Inflammatory macrophage treated with lipopolysaccharide for 1 hour (primary cell): ENCODE results near the gene SNURF.
"Not testable (repeated sequence)": the region's sequence is repeated elsewhere in the genome, so short reads cannot be mapped to it uniquely, and the experiment has no call there.

ENCODE experiments used
- DNase-seq, 2 donors: peaks; one replicate each; pipeline ENCODE4 v3.0.0-alpha.2; 2020 to 2022

Gene SNURF, protein sequence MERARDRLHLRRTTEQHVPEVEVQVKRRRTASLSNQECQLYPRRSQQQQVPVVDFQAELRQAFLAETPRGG

DNA sequence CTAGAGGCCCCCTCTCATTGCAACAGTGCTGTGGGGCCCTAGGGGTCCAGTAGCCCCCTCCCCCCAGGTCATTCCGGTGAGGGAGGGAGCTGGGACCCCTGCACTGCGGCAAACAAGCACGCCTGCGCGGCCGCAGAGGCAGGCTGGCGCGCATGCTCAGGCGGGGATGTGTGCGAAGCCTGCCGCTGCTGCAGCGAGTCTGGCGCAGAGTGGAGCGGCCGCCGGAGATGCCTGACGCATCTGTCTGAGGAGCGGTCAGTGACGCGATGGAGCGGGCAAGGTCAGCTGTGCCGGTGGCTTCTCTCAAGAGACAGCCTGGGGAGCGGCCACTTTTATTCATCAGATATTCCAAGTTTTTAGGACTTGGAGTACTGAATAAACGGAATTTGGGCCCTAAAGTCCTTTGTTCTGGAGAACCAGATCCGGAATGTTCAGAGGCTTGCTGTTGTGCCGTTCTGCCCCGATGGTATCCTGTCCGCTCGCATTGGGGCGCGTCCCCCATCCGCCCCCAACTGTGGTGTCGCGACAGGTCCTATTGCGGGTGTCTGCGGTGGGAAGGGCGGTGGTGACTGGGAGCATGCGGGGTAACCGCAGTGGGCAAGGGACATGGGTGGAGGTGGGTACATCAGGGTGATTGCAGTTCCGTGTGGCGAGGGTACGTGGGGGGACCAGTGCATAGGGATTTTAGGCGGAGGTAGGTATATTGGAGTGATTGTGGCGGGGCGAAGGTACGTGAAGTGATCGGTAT, at the start of gene SNURF, which contains the start of gene SNRPN:
Gene SNURF, plus strand, starts transcription at position 205 of the 748 bp plus-strand sequence. Its CDS starts 62 bp downstream, at position 267.
Gene SNRPN, plus strand, starts transcription at position 205 of the 748 bp plus-strand sequence. CDS start 19,467 bp downstream, outside the sequence.
- DNase-seq, result peak; percentile 41 to 42

DNA sequence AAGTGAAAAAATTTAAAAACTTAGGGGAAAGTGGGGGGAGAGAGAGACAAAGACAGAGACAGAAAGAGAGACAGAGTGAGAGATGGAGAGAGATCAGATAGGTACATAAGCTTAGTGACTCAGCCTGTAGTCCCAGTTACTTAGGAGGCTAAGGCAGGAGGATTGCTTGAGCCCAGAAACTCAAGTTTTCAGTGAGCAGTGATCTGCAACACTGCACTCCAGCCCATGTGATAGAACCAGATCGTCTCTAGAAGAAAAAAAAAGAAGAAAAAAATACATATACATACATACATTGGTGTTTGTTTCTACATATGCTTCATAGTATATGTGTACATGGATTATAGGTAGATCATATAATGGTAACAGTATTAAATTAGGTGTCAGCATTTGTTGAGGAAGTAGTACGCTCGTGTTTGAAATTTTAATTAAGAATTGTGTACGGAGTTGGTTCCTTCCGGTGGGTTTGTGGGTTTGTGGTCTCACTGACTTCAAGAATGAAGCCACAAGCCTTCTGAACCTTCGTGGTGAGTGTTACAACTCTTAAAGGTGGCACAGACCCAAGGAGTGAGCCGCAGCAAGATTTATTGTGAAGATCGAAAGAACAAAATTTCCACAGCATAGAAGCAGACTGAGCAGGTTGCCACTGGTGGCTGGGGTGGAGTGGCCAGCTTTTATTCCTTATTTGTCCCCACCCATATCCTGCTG, 38.3 kb upstream of the SNURF start:
- no peak for DNase-seq

DNA sequence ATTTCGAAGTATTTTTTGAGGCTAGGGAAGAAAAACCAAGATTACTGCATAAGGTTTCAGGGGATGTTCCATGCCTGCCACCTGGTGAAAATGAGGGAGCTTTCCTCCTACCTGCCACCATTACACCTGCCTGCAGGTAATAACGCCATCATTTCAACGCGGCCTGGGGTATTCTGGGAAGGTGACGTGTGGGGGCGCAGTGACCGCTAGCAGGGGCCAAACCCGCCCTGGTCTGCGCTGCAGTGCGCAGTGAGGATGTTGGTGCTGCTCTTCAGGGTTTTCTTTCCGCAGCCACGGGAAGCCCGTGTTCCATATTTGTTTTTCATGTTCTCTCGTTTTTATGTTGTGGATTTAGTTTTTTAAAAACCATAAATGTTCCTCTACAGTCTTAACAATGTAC, 37.4 kb upstream of the SNURF start:
- DNase-seq, result no peak

DNA sequence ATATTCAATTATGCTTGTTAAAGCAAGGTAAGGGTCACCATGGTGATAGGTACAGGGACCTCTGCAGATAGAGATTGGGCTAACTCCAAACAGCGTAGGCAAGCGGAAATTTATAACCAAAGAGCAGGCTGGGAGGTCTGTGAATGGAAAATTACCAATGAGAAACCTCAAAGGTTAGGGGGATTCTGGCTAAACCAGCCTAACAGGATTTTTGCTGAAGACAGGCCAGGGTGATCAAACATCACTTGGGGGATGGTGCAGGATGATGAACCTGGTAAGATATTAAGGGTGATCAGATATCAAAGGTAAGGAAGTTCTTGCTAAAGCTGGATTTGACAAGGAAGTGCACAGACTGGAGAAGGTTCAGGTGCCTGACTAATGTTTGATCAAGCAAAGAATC, 35.3 kb upstream of the SNURF start:
- no peak for DNase-seq

DNA sequence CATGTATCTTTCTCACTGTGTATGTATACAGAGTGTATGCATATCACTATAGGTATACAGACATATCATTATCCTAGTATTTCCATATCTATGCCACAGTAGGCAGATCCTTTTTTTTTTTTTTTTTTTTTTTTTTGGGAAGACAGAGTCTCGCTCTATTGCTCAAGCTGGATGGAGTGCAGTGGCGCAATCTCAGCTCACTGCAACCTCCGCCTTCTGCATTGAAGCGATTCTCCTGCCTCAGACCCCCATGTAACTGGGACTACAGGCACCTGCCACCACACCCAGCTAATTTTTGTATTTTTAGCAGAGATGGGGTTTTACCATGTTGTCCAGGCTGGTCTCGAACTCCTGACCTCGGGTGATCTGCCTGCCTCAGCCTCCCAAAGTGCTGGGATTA, 32.0 kb upstream of the SNURF start:
- not testable (repeated sequence) for DNase-seq

DNA sequence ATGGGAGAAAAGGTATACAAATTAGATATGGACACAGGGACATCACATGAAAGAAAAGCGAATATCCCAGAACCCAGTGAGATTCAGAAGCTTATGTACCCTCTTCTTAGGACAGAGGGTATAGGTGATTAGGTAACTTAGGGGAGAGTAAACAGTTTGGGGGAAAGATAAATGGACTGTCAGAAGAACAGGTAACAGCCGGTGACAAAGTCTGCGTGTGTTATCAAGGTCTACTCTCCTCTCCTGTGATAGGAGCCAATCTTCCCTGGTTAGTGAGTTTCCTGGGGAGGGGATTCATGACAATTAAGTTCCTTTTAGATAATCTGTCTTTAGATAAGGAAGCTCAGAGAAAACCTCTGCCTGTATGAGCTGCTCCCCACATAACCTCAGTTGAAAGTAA, 30.6 kb upstream of the SNURF start:
- DNase-seq, result no peak

DNA sequence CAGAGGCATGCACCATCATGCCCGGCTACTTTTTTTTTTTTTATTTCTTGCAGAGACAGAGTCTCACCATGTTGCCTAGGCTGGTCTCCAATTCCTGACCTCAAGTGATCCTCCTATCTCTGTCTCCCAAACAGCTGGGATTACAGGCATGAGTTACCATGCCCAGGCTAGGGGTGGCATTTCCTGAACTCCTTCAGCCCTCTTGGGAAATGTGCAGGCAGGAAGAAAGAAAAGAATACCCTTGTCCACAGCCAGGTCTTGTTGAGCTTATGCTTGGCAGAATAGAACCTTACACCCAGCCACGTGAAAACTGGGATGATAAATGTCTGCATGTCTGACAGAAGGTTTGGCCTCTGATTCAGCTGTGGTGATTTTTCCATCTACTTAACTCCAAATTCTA, 30.2 kb upstream of the SNURF start:
- no peak for DNase-seq

DNA sequence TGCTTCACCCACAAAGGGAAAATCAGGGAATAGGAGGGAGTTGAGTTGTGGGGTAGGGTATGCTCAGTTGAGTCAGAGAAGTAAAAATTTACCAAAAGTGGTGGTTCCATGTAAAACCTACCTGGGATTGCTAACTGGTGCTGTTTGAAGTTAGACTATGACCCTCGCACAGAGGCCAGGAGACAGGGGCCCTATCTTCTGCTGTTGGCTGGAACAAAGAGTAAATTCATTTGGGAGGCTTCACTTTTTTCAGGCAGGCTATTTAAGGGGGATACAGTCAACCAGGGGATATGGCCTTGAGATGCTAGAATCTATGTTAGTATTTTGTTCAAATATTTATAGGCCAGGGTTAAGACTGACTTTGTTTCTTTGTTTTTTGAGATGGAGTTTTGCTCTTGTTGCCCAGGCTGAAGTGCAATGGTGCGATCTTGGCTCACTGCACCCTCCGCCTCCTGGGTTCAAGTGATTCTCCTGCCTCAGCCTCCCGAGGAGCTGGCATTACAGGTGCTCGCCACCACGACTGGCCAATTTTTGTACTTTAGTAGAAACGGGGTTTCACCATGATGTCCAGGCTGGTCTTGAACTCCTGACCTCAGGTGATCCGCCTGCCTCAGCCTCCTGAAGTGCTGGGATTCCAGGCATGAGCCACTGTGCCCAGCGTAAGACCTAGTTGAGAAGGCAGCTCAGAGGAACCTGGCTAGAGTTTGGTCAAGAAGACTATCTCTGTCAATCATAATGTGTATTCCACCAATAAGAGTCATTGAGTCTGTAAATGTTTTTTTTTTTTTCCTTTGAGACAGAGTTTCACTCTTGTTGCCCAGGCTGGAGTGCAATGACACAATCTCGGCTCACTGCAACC, 22.7 kb upstream of the SNURF start:
- DNase-seq, result not testable (repeated sequence)

DNA sequence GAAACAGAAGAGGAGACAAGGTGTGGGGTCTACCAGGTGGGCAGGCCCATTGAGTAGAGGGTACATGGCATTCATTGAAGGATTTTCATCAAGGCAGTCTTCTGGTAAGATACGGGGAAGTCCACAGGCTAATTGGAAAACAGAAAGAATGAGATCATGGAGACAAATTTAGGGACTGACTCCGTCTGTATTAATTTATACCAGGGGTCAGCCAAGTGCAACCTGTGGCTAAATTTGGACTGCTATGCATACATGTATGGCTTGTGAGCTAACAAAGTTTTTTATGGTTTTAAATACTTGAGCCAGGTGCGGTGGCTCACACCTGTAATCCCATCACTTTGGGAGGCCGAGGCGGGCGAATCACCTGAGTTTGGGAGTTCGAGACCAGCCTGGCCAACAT, 21.1 kb upstream of the SNURF start:
- no peak for DNase-seq

DNA sequence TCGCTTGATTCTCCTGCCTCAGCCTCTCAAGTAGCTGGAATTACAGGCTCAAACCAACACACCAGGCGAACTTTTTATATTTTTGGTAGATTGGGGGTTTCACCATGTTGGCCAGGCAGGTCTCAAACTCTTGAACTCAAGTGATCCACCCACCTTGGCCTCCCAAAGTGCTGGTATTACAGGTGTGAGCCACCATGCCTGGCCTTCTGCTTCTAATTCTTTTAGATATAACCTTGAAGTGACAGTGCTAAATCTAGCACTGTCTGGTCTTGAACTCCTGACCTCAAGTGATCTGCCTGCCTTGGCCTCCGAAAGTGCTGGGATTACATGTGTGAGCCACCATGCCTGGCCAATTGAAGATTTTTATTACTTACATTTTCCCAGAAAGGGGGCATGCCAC, 16.6 kb upstream of the SNURF start:
- not testable (repeated sequence) for DNase-seq

DNA sequence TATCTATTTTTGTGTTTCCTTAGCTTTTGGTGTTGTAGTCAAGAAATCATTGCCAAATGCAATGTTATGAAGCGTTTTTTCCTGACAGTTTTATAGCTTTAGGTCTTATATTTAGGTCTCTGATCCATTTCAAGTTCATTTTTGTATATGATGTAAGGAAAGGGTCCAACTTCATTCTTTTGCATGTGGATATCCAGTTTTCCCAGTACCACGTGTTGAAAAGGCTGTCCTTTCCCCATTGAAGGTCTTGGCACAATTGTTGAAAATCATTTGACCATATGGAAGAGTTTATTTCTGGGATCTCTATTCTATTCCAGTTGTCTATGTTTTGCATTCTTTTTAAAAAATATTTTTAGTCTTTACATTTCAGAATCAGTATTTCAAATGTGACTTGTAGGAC, 14.6 kb upstream of the SNURF start:
- no peak for DNase-seq

DNA sequence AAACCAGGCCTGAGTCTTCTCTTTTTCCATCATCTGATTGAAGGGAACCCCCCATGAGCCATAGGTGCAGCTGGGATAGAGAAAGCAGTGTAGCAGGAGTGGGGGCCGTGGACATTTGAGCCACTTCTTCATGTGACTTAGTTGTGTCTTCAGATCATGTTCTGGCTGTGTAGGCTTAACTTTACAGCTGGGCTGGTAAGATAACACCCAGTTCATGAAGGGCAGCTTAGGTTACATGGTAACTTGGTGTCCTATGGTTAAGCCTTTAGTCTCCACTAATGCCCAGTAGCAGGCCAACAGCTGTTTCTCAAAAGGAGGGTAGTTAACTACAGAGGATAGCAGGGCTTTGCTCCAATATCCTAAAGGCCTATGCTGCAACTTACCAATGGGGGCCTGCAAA, 11.4 kb upstream of the SNURF start:
- DNase-seq, result no peak

DNA sequence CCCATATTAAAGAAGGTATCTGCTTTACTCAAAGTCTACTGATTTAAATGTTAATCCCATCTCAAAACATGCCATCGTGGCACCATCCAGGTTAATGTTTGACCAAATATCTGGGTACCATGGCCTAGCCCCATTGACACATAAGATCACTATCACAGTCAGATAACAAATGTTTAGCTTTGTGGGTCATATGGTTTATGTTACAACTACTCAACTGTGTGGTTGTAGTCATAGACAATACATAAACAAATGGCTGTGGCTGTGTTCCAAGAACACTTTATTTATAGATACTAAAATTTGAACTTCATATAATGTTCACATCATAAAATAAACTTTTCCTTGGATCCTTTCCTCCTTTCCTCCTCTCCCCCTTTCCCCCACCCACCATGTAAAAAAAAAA, 9.8 kb upstream of the SNURF start:
- no peak for DNase-seq

DNA sequence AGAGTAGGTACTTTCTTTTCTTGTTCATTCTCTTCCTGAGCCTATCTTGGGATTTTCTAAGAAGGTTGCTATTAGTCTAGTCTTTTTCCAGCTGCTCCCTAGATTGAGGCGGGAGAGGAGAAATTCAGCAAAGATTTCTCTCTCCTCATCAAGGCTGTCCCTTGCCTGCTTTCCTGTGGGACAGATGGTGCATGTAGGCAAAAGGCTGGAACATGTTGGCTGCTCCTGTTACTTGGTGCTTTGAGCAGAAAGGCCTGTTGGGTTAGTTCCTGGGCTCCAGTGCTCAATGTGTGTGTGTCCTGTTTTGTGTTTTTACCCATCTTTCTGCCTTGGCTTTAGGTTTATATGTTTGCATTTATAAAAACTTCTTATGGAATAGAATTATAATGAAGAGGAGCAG, 9.1 kb upstream of the SNURF start:
- DNase-seq, result no peak

DNA sequence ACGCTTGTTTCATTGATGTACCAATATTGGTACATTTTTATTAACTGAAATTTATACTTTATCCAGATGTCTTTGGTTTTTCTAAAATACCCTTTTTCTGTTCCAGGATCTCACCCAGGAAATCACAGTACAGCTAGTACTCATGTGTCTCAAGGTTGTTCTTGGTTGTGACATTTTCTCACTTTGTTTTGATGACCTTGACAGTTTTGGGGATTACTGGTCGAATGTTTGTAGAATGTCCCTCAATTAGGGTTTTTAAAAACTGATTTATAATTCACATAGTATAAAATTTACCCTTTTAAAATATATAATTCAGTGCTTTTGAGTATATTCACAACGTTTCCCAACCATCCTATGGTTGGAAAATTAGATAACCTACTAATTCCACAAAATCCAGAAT, 6.3 kb upstream of the SNURF start:
- DNase-seq, result no peak

DNA sequence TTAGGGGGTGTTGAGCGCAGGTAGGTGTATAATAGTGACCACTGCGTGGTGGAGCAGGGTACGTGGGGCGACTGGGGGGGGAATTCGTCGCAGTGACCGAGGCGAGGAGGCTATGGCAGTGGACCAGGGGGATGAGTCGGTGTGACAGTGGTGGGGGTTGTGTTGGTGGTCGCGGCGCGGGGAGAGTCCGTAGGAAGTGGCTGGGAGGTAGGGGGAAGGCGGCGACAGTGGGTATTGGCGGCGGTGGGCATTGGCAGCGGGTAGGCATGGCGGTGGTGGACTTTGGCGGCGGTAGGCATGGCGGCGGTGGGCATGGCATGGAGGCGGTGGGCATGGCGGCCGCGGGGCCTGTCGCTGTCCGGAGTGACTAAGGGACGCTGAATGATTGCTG, 739 bp downstream of the SNURF start:
- no peak for DNase-seq

DNA sequence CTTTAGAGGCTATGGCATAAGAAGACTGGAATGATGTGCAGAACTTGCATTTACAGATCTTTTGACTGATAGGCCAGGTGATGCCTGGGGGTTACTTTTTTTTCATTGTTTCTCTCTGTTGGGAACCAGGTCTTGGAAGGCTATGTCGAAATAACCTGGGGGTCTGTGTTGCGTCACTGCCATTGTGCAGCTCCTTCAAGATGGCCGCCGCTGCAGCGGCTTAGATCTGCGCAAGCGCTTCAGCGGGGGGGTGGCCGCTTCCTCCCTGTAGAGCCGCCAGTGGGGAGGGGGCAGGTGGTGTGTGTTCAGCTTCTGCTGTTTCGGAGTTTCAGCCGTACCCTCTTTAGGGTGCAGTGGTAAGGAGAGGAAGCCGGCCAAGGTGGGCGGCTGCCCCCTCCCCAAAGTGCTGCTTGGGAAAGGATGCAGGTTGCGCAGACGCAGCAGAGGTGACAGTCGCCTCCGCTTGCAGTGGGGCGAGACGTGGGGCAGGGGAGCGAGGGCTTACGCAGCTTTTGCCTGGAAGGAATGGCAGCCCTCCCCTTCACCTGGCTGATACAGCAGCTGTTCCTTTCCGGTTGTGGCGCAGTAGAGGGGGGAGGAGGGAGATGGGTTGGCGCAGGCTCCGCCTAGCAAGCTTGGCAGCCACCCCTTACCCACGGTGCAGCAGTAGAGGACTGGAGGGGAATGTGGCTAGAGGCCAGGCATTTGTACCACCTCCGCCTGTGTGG, 1.5 kb downstream of the SNURF start:
- peak; percentile 27 to 29 for DNase-seq

DNA sequence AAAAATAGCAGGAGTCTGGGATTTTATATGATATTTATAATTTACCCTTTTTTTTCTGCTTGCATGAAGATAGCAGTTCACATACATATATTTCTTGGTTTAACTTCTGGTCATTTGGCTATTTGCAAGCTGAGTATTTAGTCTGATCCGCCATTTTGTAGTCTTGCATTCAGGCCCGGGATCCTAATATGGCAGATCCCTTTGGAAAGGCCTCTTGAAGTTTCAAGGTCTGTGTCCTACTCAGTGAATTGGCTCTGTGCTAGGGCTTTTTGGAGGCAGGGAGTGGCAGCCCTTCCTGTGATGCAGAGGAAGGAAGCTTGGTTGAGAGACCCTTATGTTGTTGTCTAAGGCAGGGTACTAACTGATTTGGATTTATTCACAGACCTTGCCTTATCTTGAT, 2.9 kb downstream of the SNURF start:
- DNase-seq, result no peak

DNA sequence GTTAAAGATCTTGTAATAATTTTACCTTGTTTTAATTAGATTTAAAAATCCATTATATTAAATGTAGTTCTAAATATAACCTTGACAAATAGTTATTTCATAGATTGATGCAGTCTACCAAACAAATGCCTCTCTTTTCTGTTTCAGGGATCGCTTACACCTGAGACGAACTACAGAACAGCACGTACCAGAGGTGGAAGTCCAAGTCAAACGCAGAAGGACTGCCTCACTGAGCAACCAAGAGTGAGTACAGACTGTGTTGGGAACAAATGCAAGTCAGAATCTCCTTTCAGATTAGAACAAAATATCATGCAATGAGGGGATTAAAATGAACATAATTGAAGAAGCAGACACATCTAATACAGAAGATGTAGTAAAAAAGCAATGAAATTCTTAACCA, 7.2 kb downstream of the SNURF start:
- no peak for DNase-seq

DNA sequence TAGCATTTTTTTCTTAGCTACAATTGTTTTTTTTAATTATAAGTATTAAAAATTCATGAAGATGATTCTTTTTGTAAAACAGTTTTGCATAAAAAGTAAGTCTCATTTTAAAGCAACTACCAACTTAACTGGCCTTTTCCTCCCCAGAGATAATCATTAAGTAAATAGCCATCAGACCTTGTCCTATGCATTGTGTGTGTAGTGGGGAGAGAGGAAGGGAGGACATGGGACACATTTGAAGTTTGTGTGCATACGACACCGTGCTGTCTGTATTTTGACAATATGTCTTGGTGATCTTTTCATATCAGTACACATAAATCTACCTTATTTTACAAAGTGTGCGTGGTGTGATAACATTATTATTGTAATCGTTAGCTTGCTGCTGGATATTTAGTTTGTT, 8.1 kb downstream of the SNURF start:
- no peak for DNase-seq

DNA sequence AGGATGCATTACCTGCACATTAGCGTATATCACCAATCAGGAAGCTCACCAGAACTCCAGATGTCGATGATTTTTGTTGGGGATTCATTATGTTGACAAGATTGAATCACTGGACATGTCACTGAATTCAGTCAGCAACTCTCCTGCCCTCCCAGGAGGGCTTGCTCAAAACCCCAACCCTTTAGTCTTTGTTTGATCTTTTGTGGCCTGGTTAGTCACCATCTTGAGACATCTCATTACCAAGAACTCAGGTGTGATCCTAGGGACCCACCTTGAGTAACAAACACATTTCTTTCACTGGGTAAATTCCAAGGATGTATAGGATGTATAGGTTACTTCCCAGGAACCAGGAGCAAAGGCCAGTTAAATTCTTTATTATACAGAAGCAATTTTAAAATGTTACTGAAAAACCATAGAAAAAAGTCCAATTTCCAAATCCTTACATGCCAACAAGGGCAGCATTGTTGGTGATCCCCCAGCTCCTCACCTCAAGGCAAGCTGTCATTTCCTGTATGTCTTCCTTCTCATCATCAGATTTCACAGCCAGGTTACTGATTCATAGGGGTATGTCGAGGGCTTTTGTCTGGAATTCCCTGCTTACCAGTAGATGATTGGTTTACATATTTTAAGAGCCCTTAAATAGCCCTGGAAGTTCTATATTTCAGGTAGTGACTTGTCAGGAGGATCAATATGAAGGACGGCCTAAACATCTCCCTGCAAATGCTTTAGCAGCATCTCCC, 11.7 kb downstream of the SNURF start:
- DNase-seq, result no peak

DNA sequence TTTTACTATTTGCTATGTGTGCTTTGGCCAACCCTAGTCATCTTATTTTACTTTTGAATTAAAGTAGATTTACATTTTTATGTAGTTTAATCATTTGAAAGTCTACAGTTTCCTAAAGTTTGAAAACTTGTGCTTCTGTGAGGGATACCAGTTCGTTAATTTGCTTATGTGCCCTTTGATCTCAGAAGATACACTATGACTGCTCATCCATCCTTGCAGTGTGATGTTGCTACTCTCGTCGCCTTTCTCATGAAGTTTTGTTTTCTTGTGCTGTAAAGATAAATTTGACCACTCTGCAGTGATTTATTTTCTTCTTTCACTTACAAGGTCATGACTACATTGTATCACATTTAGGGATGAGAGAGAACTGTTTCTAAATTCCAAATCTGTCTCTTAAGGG, 16.3 kb downstream of the SNURF start:
- DNase-seq, result no peak
